ENCODE data around the gene CD248. TPM values are rescaled to one million over a fixed set of nuclear protein-coding genes. Genes with fewer than 3 reads are reported as not detected.
A peak's percentile ranks its signal among the peaks of the same experiment; 100 is the strongest.

The CD248 gene
- total RNA-seq, 4 donors from 2014 or later: 4.6 to 24.8 (median 6.6) TPM

DNA sequence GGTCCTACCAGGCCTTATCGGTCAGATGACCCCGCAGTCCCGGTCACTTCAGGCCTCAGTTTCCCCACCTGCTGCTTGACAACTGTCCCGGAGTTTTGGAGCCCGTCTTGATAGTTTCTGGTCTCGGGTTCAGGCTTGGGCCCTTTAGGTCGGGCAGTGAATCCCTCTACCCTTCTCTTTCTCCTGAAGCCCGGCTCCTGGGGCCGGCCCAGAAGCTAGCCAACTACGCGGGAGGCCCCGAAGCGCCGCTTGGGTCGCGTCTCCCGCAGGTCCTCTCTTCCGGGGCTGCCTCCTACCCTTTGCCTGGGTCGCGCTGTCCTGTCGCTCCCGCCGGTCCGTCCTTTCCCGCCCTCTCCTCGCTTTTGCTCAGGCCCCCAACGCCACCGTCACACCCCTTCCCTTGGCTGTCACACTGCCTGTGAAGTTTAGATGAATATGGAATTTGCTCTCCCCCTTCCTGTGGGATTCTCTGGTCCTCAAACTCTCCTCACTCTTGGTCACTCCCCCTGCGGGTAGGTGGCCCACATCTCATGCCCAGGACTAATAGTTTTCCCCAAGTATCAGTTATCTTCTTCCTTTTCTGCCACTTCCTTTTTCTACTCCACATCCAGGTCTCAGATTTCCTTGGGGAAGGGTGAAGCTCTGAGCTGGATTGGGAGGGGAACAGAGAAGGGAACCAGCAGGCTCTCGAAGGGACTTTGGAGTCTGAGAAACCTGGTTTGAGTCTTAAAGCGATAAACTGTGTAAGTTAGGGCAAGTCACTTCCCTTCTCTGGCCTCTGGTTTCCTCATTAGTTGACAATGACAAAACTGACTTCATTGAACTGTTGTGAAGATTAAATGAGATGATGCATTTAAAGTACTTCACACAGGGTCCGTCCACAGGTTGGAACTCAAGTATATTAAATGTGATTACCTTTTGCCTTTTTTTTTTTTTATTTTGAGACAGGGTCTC lies 47.6 kb downstream of the CD248 start:
- intact Hi-C loops (cut with DNase I): no loop called here
- H3K27me3 ChIP-seq: no peaks in the 10 kb centered on the region
- H3K4me1 ChIP-seq: peaks cover 15 to 24% of the 10 kb centered on the region in 2 donors
- peak overlapping the region; percentile 94 to 97 (median 96) for H3K27ac ChIP-seq
- DNase-seq: peak in 1 of 2 donors; percentile 29
- H3K9me3 ChIP-seq: no peaks in the 10 kb centered on the region
- peaks cover 28 to 32% of the 10 kb centered on the region in 2 donors for H3K36me3 ChIP-seq
- peak overlapping the region; percentile 50 to 84 (median 63) for H3K4me3 ChIP-seq (replicated peaks in 1 of 3)
- WGBS, 2 donors: 5% methylated on average over 24 to 32 of the region's 32 CpGs
- no peak for TF ChIP-seq POLR2A (IDR thresholded peaks at IDR 0.05)
- TF ChIP-seq, protein P1, sequence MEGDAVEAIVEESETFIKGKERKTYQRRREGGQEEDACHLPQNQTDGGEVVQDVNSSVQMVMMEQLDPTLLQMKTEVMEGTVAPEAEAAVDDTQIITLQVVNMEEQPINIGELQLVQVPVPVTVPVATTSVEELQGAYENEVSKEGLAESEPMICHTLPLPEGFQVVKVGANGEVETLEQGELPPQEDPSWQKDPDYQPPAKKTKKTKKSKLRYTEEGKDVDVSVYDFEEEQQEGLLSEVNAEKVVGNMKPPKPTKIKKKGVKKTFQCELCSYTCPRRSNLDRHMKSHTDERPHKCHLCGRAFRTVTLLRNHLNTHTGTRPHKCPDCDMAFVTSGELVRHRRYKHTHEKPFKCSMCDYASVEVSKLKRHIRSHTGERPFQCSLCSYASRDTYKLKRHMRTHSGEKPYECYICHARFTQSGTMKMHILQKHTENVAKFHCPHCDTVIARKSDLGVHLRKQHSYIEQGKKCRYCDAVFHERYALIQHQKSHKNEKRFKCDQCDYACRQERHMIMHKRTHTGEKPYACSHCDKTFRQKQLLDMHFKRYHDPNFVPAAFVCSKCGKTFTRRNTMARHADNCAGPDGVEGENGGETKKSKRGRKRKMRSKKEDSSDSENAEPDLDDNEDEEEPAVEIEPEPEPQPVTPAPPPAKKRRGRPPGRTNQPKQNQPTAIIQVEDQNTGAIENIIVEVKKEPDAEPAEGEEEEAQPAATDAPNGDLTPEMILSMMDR (IDR thresholded peaks at IDR 0.05): no peak

DNA sequence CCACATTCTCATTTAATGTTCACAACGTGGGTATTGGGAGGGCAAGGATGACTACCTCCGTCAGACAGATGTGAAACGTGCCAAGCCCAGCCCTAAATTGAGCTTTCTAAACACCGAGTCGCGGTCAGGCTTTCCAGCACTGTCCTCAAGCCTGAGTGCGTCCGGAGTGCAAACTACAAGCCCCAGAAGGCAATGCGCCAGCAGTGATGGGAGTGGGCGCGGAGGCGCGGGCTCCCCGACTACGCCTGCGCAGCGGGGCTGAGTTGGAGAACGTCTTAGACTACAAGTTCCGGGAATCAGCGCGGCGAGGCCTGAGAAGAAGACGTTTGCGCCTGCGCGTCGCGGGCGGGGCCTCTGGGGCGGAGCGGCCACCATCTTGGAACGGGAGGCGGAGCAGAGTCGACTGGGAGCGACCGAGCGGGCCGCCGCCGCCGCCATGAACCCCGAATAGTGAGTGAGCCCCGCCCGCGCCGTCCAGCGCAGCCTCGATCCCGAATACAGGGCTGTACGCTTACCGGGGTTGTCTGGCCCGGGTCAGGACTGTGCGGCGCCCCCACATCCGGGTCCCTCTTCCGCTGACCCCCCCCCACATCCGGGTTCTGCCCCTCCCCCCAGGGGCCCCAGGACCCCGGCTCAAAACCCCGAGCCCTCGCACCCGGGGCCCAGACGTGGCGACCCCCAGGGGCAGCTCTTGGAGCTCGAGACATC lies 48.4 kb downstream of the CD248 start, which contains the start of gene RAB1B:
Gene RAB1B (plus strand): TSS at position 396 of the 708 bp plus-strand sequence. CDS start 41 bp downstream, at position 437.
- peaks cover 15 to 24% of the 10 kb centered on the region in 2 donors for H3K4me1 ChIP-seq
- DNase-seq: peak; percentile 100
- H3K27me3 ChIP-seq: no peaks in the 10 kb centered on the region
- peak within 1 kb of the TSS; percentile 94 to 97 (median 96) for H3K27ac ChIP-seq
- H3K9me3 ChIP-seq: no peaks in the 10 kb centered on the region
- 0% methylated on average over 9 to 27 of the region's 64 CpGs for WGBS, 2 donors
- H3K36me3 ChIP-seq: peaks cover 20 to 24% of the 10 kb centered on the region in 2 donors
- TF ChIP-seq POLR2A (IDR thresholded peaks at IDR 0.05): peak in 1 of 2 donors; percentile 78
- TF ChIP-seq, protein P1 (IDR thresholded peaks at IDR 0.05): no peak
- peak within 1 kb of the TSS; percentile 50 to 84 (median 63) for H3K4me3 ChIP-seq (replicated peaks in 1 of 3)
- intact Hi-C loops (cut with DNase I): no loop called here

DNA sequence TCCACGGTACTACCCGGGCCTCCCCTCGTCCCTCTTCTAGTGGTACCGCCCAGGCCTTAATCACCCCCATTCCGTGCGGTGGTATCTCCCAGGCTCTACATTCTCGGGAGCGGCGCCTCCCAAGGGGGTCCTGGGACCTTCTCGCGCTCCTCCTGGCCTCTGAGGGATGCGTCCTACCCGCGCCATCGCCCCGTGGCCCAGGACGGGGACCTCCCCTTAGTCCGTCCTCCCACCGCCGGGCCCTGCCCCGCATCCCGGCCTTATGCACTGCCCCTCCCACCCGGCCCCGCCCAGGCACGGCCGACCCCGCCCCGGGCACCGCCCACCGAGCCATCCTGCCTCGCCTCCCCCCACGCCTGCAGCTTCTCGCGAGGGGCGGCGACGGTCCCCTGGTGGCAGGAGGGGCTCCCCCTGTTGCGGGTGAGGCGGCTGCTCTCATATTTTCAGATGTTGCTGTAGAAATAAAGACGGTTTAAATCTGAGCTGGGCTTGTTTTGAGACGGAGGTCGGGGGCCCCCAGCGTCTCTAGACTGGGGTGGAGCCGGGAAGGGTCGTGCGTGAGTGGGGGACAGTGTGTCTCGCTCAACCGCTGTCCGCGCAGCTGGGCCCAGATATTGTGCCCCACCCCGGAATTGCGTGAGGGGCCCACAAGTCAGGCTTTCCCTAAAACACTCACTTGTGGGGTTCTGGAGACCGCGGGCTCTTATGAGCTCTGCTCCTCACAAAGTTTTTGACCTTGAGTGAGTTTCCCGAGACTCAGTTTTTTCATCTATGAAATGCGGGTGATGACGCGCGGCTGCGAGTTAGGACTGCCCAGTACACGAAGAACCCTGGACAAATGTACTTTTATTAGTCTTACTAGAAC lies 49.2 kb downstream of the CD248 start:
- Histone ChIP-seq H3K27me3 (no peaks in the 10 kb centered on the region), H3K9me3 (no peaks in the 10 kb centered on the region), H3K27ac (peak overlapping the region; percentile 94 to 97 (median 96)), H3K4me1 (peaks cover 15 to 24% of the 10 kb centered on the region in 2 donors), H3K4me3 (replicated peaks in 1 of 3) (peak overlapping the region; percentile 6 to 63 (median 45)), H3K36me3 (peaks cover 12 to 16% of the 10 kb centered on the region in 2 donors)
- 1 to 2% methylated on average over 25 to 41 of the region's 61 CpGs for WGBS, 2 donors
- intact Hi-C loops (cut with DNase I): no loop called here
- peak; percentile 87 to 88 for DNase-seq
- TF ChIP-seq POLR2A (IDR thresholded peaks at IDR 0.05): peak; percentile 43 to 49
- TF ChIP-seq, protein P1 (IDR thresholded peaks at IDR 0.05): peak in 1 of 6 experiments; percentile 31

DNA sequence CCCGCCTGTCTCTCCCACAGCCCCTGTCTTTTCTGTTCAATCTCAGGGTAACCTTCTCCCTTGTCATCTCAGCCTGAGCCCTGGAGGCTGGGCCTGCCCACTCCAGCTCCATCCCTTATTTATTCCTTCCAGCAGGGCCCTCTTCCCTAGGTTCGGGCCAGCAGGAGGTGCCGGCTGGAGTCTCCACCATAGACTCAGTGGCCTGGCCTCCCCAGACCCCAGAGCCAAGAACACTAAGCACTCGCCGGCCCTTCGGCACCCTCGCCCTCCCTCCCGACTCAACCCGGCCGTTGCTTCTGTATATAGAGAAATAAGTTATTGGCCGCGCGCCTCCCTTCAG lies 49.8 kb downstream of the CD248 start:
- TF ChIP-seq POLR2A (IDR thresholded peaks at IDR 0.05): no peak
- TF ChIP-seq, protein P1 (IDR thresholded peaks at IDR 0.05): no peak
- 25 to 28% methylated on average over 13 of the region's 13 CpGs for WGBS, 2 donors
- intact Hi-C loops (cut with DNase I): no loop called here
- H3K36me3 ChIP-seq: peaks cover 6 to 16% of the 10 kb centered on the region in 2 donors
- H3K4me1 ChIP-seq: peaks cover 15 to 24% of the 10 kb centered on the region in 2 donors
- no peaks in the 10 kb centered on the region for H3K9me3 ChIP-seq
- no peak for DNase-seq
- peak overlapping the region in 1 of 3 donors; percentile 63 for H3K4me3 ChIP-seq (replicated peaks in 1 of 3)
- H3K27me3 ChIP-seq: no peaks in the 10 kb centered on the region
- peak overlapping the region; percentile 94 to 97 (median 96) for H3K27ac ChIP-seq
